Neural crest cell (in vitro differentiated cells): ENCODE measurements around the gene ASAP3. TPM values are rescaled to one million over a fixed set of nuclear protein-coding genes. Genes with fewer than 3 reads are reported as not detected.
A peak's percentile ranks its signal among the peaks of the same experiment; 100 is the strongest.

Source experiments
- DNase-seq: peaks from one replicate; pipeline ENCODE4 v3.0.0; 2021; ENCODE audit warnings: low read depth, mixed read lengths, low spot score
- H3K27ac Mint-ChIP-seq: one replicate; pipeline ENCODE4 v1.8.0; 2021; ENCODE audit warnings: mild to moderate bottlenecking, mixed read lengths; ENCODE audit not compliant: unreplicated experiment
- H3K27me3 Mint-ChIP-seq: 2 replicates; pipeline ENCODE4 v1.8.0; 2021; ENCODE audit warnings: low read depth, mild to moderate bottlenecking, mixed read lengths
- H3K36me3 Mint-ChIP-seq: 2 replicates; pipeline ENCODE4 v1.8.0; 2021; ENCODE audit warnings: low read depth, mild to moderate bottlenecking, mixed read lengths
- H3K4me1 Mint-ChIP-seq: 2 replicates; pipeline ENCODE4 v1.8.0; 2021; ENCODE audit warnings: mixed read lengths
- H3K4me3 Mint-ChIP-seq: one replicate; pipeline ENCODE4 v1.8.0; 2021; ENCODE audit warnings: mild to moderate bottlenecking, mixed read lengths
- H3K9me3 Mint-ChIP-seq: 2 replicates; pipeline ENCODE4 v1.8.0; 2021; ENCODE audit warnings: mixed read lengths
- total RNA-seq: library from RNA; stranded (reverse); gene quantifications from 2 replicates; pipeline ENCODE4 v1.2.1, GENCODE V29; 2021
- TF ChIP-seq, protein P1 (sequence below): fragments of 200-600 bp; sonication (generic); conservative IDR thresholded peaks from 2 replicates; pipeline ENCODE4 v1.5.0; 2021; ENCODE audit warnings: antibody characterized with exemption, mild to moderate bottlenecking

Gene ASAP3
- total RNA-seq, 1 donor from 2014 or later: 45.8 TPM

DNA sequence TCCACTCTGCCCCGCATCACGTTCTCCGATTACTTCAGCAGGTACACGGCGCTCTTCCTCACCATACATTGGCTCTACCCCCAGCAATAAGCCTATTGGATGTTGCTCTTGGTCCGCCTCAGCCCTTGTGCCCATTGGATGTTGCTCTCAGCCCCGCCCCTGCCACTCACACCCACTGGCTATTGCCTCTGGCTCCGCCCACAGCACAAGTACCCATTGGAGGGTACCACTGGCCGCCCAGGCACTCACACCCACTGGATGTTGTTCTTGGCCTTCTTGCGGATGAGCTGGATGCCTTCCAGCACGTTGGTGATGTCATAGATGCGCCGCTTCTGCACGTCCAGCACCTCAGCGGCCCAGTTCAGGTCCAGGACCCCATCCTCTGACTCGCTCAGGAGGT, 37.6 kb upstream of the ASAP3 start:
- H3K36me3 Mint-ChIP-seq: peaks cover 8% of the 10 kb centered on the region
- H3K9me3 Mint-ChIP-seq: no peaks in the 10 kb centered on the region
- TF ChIP-seq, protein P1, sequence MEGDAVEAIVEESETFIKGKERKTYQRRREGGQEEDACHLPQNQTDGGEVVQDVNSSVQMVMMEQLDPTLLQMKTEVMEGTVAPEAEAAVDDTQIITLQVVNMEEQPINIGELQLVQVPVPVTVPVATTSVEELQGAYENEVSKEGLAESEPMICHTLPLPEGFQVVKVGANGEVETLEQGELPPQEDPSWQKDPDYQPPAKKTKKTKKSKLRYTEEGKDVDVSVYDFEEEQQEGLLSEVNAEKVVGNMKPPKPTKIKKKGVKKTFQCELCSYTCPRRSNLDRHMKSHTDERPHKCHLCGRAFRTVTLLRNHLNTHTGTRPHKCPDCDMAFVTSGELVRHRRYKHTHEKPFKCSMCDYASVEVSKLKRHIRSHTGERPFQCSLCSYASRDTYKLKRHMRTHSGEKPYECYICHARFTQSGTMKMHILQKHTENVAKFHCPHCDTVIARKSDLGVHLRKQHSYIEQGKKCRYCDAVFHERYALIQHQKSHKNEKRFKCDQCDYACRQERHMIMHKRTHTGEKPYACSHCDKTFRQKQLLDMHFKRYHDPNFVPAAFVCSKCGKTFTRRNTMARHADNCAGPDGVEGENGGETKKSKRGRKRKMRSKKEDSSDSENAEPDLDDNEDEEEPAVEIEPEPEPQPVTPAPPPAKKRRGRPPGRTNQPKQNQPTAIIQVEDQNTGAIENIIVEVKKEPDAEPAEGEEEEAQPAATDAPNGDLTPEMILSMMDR: no peak
- no peak overlapping the region for H3K27ac Mint-ChIP-seq
- H3K4me1 Mint-ChIP-seq: peaks cover 13% of the 10 kb centered on the region
- DNase-seq: no peak
- H3K27me3 Mint-ChIP-seq: no peaks in the 10 kb centered on the region
- no peak overlapping the region for H3K4me3 Mint-ChIP-seq

DNA sequence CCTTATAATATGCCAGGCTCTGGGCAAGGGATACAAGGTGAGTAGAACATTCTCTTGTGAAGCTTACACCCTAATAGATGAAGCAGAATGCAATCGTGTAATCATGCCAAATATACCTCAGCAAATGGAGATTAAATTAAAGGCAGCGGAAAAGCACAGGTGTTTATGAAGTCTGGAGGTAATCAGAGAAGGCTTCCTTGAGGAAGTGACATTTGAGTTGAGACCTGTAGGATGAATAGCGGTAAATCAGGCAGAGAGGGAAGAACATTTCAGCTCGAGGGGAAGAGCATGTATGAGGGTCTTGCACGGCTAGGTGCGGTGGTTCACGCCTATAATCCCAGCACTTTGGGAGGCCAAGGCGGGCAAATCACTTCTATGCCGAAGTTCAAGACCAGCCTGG, 33.6 kb upstream of the ASAP3 start:
- no peaks in the 10 kb centered on the region for H3K27me3 Mint-ChIP-seq
- no peaks in the 10 kb centered on the region for H3K4me1 Mint-ChIP-seq
- H3K36me3 Mint-ChIP-seq: peaks cover 8% of the 10 kb centered on the region
- H3K4me3 Mint-ChIP-seq: no peak overlapping the region
- DNase-seq: no peak
- no peak overlapping the region for H3K27ac Mint-ChIP-seq
- TF ChIP-seq, protein P1: no peak
- H3K9me3 Mint-ChIP-seq: no peaks in the 10 kb centered on the region

DNA sequence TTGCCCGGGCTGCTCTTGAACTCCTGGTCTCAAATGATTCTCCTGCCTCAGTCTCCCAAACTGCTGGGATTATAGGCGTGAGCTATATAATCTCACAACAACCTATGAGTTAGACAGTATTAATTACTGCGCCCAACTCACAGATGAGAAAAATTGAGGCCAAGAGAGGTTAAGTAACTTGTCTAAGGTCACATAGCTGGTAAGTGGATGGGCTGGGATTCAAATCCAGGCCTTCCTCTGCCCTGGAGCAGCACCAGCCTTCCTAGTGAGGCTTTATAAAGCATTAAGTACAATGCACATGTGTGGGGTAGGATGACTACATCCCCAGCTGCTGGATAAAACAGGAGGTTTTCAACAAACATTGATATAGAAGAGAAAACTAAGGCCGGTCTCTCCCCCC, 31.9 kb upstream of the ASAP3 start:
- no peaks in the 10 kb centered on the region for H3K9me3 Mint-ChIP-seq
- no peak for DNase-seq
- H3K36me3 Mint-ChIP-seq: no peaks in the 10 kb centered on the region
- H3K27me3 Mint-ChIP-seq: no peaks in the 10 kb centered on the region
- H3K4me1 Mint-ChIP-seq: no peaks in the 10 kb centered on the region
- no peak overlapping the region for H3K4me3 Mint-ChIP-seq
- no peak overlapping the region for H3K27ac Mint-ChIP-seq
- TF ChIP-seq, protein P1: no peak

DNA sequence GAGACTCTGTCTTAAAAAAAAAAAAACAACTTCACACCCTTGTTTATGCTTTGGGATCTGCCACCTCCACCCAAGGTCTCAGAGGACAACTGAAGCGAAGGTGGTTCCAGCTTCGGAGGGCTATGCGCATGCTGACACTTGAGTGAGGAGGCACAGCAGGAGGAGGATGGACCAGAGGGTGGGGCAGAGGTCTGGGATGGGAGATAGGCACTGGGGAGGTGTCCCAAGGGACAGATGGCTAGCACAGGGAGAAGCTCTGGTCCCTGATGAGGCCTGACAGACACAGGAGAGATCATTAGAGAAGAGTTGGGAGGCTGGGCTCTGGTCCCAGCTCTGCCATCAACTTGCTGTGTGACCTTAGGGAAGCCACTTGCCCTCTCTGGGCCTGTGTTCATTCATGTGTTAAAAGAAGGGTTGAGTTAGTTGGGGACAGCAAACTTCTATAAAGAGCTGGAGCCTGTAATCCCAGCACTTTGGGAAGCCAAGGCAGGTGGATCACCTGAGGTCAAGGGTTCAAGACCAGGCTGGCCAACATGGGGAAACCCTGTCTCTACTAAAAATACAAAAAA, 30.2 kb upstream of the ASAP3 start:
- TF ChIP-seq, protein P1: no peak
- Mint-ChIP-seq H3K27ac (peak overlapping the region; percentile 81), H3K4me3 (no peak overlapping the region), H3K4me1 (no peaks in the 10 kb centered on the region), H3K27me3 (no peaks in the 10 kb centered on the region), H3K9me3 (no peaks in the 10 kb centered on the region), H3K36me3 (no peaks in the 10 kb centered on the region)
- no peak for DNase-seq

DNA sequence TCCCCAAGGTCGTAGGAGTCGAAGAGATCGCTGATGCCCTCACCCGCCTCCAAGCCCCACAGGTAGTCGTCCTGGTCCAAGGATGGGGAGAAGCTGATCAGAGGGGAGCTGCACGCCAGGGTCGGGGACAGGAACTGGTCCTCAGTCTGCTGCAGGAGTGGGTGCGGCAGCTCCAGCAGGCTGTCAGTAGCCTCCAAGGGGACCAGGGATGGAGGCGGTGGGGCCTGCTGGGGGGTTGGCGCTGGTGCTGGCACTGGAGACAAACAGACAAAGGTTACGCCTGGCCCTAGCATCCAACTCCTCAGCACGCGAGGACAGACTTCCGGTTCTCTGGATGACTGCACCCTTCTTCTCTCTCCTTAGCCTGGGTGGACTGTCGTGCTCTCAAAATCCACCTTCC, 25.9 kb upstream of the ASAP3 start:
- Mint-ChIP-seq H3K9me3 (no peaks in the 10 kb centered on the region), H3K27ac (no peak overlapping the region), H3K4me1 (peaks cover 3% of the 10 kb centered on the region), H3K4me3 (no peak overlapping the region), H3K36me3 (no peaks in the 10 kb centered on the region), H3K27me3 (no peaks in the 10 kb centered on the region)
- DNase-seq: no peak
- TF ChIP-seq, protein P1: no peak
